Keratinocyte (primary cell): ENCODE data around the gene MYBPHL. TPM values are rescaled to one million over a fixed set of nuclear protein-coding genes. Genes with fewer than 3 reads are reported as not detected.

ENCODE experiments used
- DNase-seq: peaks from one replicate; pipeline ENCODE4 v3.0.0-alpha.2; 2011; ENCODE audit warnings: low read depth, missing footprints, low spot score
- FAIRE-seq: peaks from 2 replicates; lab custom pipeline; 2011; peaks lifted over from hg19 to GRCh38; lab: Jason Lieb, UNC
- H2AFZ ChIP-seq: 2 replicates; pipeline ENCODE4 v1.6.0; 2012; ENCODE audit warnings: low read length, control low read depth, inconsistent platforms; ENCODE audit not compliant: control insufficient read depth
- H3K27ac ChIP-seq: 2 replicates; pipeline ENCODE4 v1.5.1; 2011; ENCODE audit warnings: low read length; ENCODE audit not compliant: control insufficient read depth, insufficient read depth
- H3K27me3 ChIP-seq: 3 replicates; pipeline ENCODE4 v1.6.0; 2011; ENCODE audit warnings: low read length; ENCODE audit not compliant: control insufficient read depth, insufficient read depth; ENCODE audit errors: extremely low read depth
- H3K36me3 ChIP-seq, 2 experiments: 2 replicates in 1 of 2; 3 replicates in 1 of 2; pipeline ENCODE4 v1.5.1; 2011; ENCODE audit warnings: low read length in 2 of 2, mild to moderate bottlenecking in 1 of 2; ENCODE audit not compliant: control insufficient read depth in 2 of 2, insufficient read depth in 2 of 2; ENCODE audit errors: extremely low read depth in 1 of 2
- H3K4me1 ChIP-seq: 3 replicates; pipeline ENCODE4 v1.5.1; 2011; ENCODE audit warnings: low read length; ENCODE audit not compliant: control insufficient read depth, insufficient read depth; ENCODE audit errors: extremely low read depth
- H3K4me2 ChIP-seq: 3 replicates; pipeline ENCODE4 v1.6.0; 2011; ENCODE audit warnings: low read depth, low read length; ENCODE audit not compliant: control insufficient read depth, insufficient read depth; ENCODE audit errors: extremely low read depth
- H3K4me3 ChIP-seq, 3 experiments: fragments of 200-600 bp in 1 of 3; sonication (generic) in 1 of 3; 2 replicates in 2 of 3; 3 replicates in 1 of 3; pipeline ENCODE4 v1.5.1; 2011 to 2016; ENCODE audit warnings: low read length in 3 of 3, mild to moderate bottlenecking in 3 of 3, control low read depth in 2 of 3, inconsistent platforms in 1 of 3, low read depth in 1 of 3, mixed read lengths in 1 of 3, mixed run types in 1 of 3, moderate library complexity in 1 of 3; ENCODE audit not compliant: control insufficient read depth in 2 of 3, insufficient read depth in 2 of 3; ENCODE audit errors: extremely low read depth in 1 of 3
- H3K79me2 ChIP-seq: 2 replicates; pipeline ENCODE4 v1.6.0; 2012; ENCODE audit warnings: low read length; ENCODE audit not compliant: control insufficient read depth, insufficient read depth
- H3K9ac ChIP-seq: 3 replicates; pipeline ENCODE4 v1.6.0; 2011; ENCODE audit warnings: low read length; ENCODE audit not compliant: control insufficient read depth, insufficient read depth; ENCODE audit errors: extremely low read depth
- H3K9me1 ChIP-seq: 3 replicates; pipeline ENCODE4 v1.6.0; 2011; ENCODE audit warnings: low read length; ENCODE audit not compliant: control insufficient read depth, insufficient read depth; ENCODE audit errors: extremely low read depth
- H3K9me3 ChIP-seq: 2 replicates; pipeline ENCODE4 v1.5.1; 2012; ENCODE audit warnings: low read depth, low read length; ENCODE audit not compliant: control insufficient read depth
- H4K20me1 ChIP-seq: 3 replicates; pipeline ENCODE4 v1.6.0; 2011; ENCODE audit warnings: low read length; ENCODE audit not compliant: control insufficient read depth, insufficient read depth; ENCODE audit errors: extremely low read depth
- CTCF ChIP-seq, 3 experiments: IDR thresholded peaks in 1 of 3; conservative IDR thresholded peaks in 1 of 3; optimal IDR thresholded peaks in 1 of 3; 2 replicates in 2 of 3; 3 replicates in 1 of 3; pipeline versions ENCODE3 to v1.5.1; 2011; ENCODE audit warnings: low read length in 3 of 3, mild to moderate bottlenecking in 3 of 3, moderate library complexity in 2 of 3, control low read depth in 1 of 3, inconsistent platforms in 1 of 3; ENCODE audit not compliant: insufficient read depth in 2 of 3; ENCODE audit errors: extremely low read depth in 1 of 3
- EZH2 ChIP-seq: IDR thresholded peaks from one replicate; pipeline ENCODE4 v1.6.1; 2012; ENCODE audit warnings: inconsistent platforms, mild to moderate bottlenecking, low read length, moderate library complexity
- dilution Hi-C: fragments of 300-500 bp; cut with MboI; formaldehyde crosslinking; loops from one replicate; pipeline ENCODE4 v1.7.0; 2020; ENCODE audit warnings: low sequenced_read_pairs; ENCODE audit not compliant: extremely low pct_ligation_motif_present
- polyA plus RNA-seq, 5 experiments: library from polyadenylated mRNA; depleted of rRNA in 3 of 5; stranded (reverse) in 3 of 5; stranded (forward) in 1 of 5; unstranded in 1 of 5; fragments of >200 nt; gene quantifications; 1 replicate in 1 of 5; 2 replicates in 3 of 5; 3 replicates in 1 of 5; pipeline versions ENCODE4 v1.2.1 to v1.2.3, GENCODE V29; 2011 to 2012; ENCODE audit warnings: missing spikeins in 2 of 5, low read depth in 1 of 5, low replicate concordance in 1 of 5

Gene MYBPHL
- polyA plus RNA-seq, 1 donor (not counting 4 experiments of a cell fraction or from before 2014, with no cell fraction given): 1.1 TPM

- peak overlapping the region; percentile 84 for H3K4me2 ChIP-seq
- peak overlapping the region in 2 of 3 experiments; percentile 32 to 34 for H3K4me3 ChIP-seq
- TF ChIP-seq EZH2 (no peak), CTCF (optimal IDR thresholded peaks at IDR 0.05 in 1 of 3, IDR thresholded peaks at IDR 0.05 in 1 of 3, conservative IDR thresholded peaks at IDR 0.05 in 1 of 3; ENCODE audit: extremely low read depth in 1 of 3, insufficient read depth in 2 of 3, low read length in 3 of 3) (no peak)
- peak overlapping the region; percentile 82 for H2AFZ ChIP-seq
- FAIRE-seq (peak; percentile 86), DNase-seq (peak; percentile 86)
- no peaks in the 10 kb centered on the region for H3K9me3 ChIP-seq
- peaks cover 16 to 22% of the 10 kb centered on the region in 2 experiments for H3K36me3 ChIP-seq
- H3K4me1 ChIP-seq: peaks cover 23% of the 10 kb centered on the region
- dilution Hi-C loops: no loop called here
- H3K9me1 ChIP-seq: no peaks in the 10 kb centered on the region
- H4K20me1 ChIP-seq: no peaks in the 10 kb centered on the region
- no peaks in the 10 kb centered on the region for H3K27me3 ChIP-seq
- H3K9ac ChIP-seq: peak overlapping the region; percentile 66
- H3K27ac ChIP-seq: peak overlapping the region; percentile 86
- no peaks in the 10 kb centered on the region for H3K79me2 ChIP-seq
These were observed 43.6 kb downstream of the MYBPHL start for GRCh38 chr1:109263234-109263596.

- dilution Hi-C loops: no loop called here
- Histone ChIP-seq H3K79me2 (no peaks in the 10 kb centered on the region), H3K9ac (peak overlapping the region; percentile 66), H3K9me3 (no peaks in the 10 kb centered on the region), H4K20me1 (no peaks in the 10 kb centered on the region), H3K4me3 (no peak overlapping the region), H3K27ac (peak overlapping the region; percentile 86), H2AFZ (peak overlapping the region; percentile 70), H3K27me3 (no peaks in the 10 kb centered on the region), H3K36me3 (peaks cover 16 to 22% of the 10 kb centered on the region in 2 experiments), H3K4me1 (peaks cover 30% of the 10 kb centered on the region), H3K4me2 (peak overlapping the region; percentile 84), H3K9me1 (no peaks in the 10 kb centered on the region)
- TF ChIP-seq CTCF (optimal IDR thresholded peaks at IDR 0.05 in 1 of 3, IDR thresholded peaks at IDR 0.05 in 1 of 3, conservative IDR thresholded peaks at IDR 0.05 in 1 of 3; ENCODE audit: extremely low read depth in 1 of 3, insufficient read depth in 2 of 3, low read length in 3 of 3) (no peak), EZH2 (no peak)
- FAIRE-seq: no peak
- DNase-seq: no peak
These were observed 44.4 kb downstream of the MYBPHL start for GRCh38 chr1:109262231-109263055.
